H1 (cell line): ENCODE measurements around the gene MMAB. TPM values are rescaled to one million over a fixed set of nuclear protein-coding genes. Genes with fewer than 3 reads are reported as not detected.

Experiments used
- EGR1 ChIP-seq: IDR thresholded peaks from 2 replicates; pipeline ENCODE4 v1.6.1; 2011; ENCODE audit warnings: low read depth, low read length, borderline replicate concordance
- HDAC2 ChIP-seq, 2 experiments: fragments of 300-600 bp in 1 of 2; sonication (generic) in 1 of 2; IDR thresholded peaks; 2 replicates each; pipeline ENCODE4 v1.6.1; 2011 to 2012; ENCODE audit warnings: low read depth in 2 of 2, low read length in 2 of 2, mild to moderate bottlenecking in 2 of 2, moderate library complexity in 2 of 2, borderline replicate concordance in 1 of 2, inconsistent platforms in 1 of 2
- NRF1 ChIP-seq: IDR thresholded peaks from 2 replicates; pipeline ENCODE4 v1.6.1; 2011; ENCODE audit warnings: mild to moderate bottlenecking, low read depth, low read length, improper control_type of control experiment
- RNF2 ChIP-seq: fragments of 200-900, 300-1000 bp; sonication (generic); IDR thresholded peaks from 2 replicates; pipeline ENCODE4 v1.7.1; 2016; ENCODE audit warnings: borderline replicate concordance, low read depth, mild to moderate bottlenecking, antibody characterized with exemption, low read length; ENCODE audit not compliant: poor library complexity, severe bottlenecking; ENCODE audit errors: missing control alignments
- RXRA ChIP-seq: IDR thresholded peaks from 2 replicates; pipeline ENCODE4 v1.6.1; 2011; ENCODE audit warnings: low read depth, mild to moderate bottlenecking, low read length, moderate library complexity; ENCODE audit not compliant: insufficient read depth
- SIRT6 ChIP-seq: IDR thresholded peaks from one replicate; pipeline ENCODE4 v1.7.1; 2012; ENCODE audit warnings: low read length, inconsistent platforms
- SP4 ChIP-seq: IDR thresholded peaks from 2 replicates; pipeline ENCODE4 v1.6.1; 2012; ENCODE audit warnings: low read length, inconsistent platforms
- SUZ12 ChIP-seq: fragments of 200-600 bp; sonication (generic); IDR thresholded peaks from 2 replicates; pipeline ENCODE4 v1.6.1; 2012; ENCODE audit warnings: mild to moderate bottlenecking, inconsistent platforms, low read length, moderate library complexity, mixed read lengths
- TEAD4 ChIP-seq: IDR thresholded peaks from 2 replicates; pipeline ENCODE4 v1.6.1; 2012; ENCODE audit warnings: low read depth, low read length, inconsistent platforms, mixed read lengths
- YY1 ChIP-seq: IDR thresholded peaks from 2 replicates; pipeline ENCODE4 v1.6.1; 2011; ENCODE audit warnings: low read depth, mild to moderate bottlenecking, low read length
- polyA plus RNA-seq, 7 experiments: library from polyadenylated mRNA; depleted of rRNA in 3 of 7; stranded (reverse) in 5 of 7; unstranded in 2 of 7; fragments of >200 nt in 5 of 7; fragments of 200-250 nt in 2 of 7; gene quantifications; 1 replicate in 5 of 7; 2 replicates in 1 of 7; 4 replicates in 1 of 7; pipeline versions ENCODE4 v1.2.1 to v1.2.3, GENCODE V29; 2011 to 2013; ENCODE audit warnings: missing spikeins in 2 of 7, mixed read lengths in 2 of 7
- total RNA-seq: library from RNA; stranded (reverse); fragmentation: NEBNext Ultra II Directional; extraction: Animal tissue kit (Norgen Biotek cat#: 25700); gene quantifications from 2 replicates; pipeline ENCODE4 v1.2.1, GENCODE V29; 2021
- TF ChIP-seq, protein P1 (sequence below): fragments of 300-600 bp; sonication (generic); IDR thresholded peaks from 2 replicates; pipeline ENCODE4 v1.7.1; 2012; ENCODE audit warnings: low read length, moderate library complexity, mild to moderate bottlenecking, inconsistent platforms; ENCODE audit not compliant: insufficient replicate concordance

Gene MMAB
- total and polyA plus RNA-seq, 2 of the 8 experiments (the other 6 are each of a cell fraction or from before 2014, with no cell fraction given), result 12.9 to 18.5 TPM

DNA sequence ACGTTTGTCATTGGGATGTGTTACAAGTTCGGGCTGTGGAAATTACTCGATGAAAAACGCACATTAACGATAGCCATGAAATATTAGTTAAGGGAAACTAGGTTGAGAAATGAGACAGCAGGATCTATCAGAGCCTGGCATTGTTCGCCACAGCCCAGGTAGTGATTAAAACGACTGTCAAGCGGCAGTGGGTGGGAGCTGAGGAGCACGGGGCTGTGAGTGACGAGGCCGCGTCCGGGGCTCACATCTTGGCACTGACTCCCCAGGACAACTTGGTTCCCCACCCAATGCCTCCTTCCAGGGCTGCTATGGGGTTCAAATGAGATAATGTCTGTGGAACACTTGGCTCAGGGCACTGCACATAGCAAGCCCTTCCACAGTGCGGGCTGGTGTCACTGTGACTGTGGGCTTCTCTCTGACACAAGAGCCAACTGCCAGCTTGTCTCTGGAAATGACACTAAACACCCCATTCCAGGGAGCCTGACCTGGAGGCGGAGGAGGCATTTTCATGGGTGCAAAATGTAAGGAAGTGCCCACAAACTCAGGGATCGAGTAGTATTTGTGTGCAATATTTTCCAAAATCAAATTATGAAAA, 19.3 kb downstream of the MMAB start (continued):
- TF ChIP-seq, protein P1, sequence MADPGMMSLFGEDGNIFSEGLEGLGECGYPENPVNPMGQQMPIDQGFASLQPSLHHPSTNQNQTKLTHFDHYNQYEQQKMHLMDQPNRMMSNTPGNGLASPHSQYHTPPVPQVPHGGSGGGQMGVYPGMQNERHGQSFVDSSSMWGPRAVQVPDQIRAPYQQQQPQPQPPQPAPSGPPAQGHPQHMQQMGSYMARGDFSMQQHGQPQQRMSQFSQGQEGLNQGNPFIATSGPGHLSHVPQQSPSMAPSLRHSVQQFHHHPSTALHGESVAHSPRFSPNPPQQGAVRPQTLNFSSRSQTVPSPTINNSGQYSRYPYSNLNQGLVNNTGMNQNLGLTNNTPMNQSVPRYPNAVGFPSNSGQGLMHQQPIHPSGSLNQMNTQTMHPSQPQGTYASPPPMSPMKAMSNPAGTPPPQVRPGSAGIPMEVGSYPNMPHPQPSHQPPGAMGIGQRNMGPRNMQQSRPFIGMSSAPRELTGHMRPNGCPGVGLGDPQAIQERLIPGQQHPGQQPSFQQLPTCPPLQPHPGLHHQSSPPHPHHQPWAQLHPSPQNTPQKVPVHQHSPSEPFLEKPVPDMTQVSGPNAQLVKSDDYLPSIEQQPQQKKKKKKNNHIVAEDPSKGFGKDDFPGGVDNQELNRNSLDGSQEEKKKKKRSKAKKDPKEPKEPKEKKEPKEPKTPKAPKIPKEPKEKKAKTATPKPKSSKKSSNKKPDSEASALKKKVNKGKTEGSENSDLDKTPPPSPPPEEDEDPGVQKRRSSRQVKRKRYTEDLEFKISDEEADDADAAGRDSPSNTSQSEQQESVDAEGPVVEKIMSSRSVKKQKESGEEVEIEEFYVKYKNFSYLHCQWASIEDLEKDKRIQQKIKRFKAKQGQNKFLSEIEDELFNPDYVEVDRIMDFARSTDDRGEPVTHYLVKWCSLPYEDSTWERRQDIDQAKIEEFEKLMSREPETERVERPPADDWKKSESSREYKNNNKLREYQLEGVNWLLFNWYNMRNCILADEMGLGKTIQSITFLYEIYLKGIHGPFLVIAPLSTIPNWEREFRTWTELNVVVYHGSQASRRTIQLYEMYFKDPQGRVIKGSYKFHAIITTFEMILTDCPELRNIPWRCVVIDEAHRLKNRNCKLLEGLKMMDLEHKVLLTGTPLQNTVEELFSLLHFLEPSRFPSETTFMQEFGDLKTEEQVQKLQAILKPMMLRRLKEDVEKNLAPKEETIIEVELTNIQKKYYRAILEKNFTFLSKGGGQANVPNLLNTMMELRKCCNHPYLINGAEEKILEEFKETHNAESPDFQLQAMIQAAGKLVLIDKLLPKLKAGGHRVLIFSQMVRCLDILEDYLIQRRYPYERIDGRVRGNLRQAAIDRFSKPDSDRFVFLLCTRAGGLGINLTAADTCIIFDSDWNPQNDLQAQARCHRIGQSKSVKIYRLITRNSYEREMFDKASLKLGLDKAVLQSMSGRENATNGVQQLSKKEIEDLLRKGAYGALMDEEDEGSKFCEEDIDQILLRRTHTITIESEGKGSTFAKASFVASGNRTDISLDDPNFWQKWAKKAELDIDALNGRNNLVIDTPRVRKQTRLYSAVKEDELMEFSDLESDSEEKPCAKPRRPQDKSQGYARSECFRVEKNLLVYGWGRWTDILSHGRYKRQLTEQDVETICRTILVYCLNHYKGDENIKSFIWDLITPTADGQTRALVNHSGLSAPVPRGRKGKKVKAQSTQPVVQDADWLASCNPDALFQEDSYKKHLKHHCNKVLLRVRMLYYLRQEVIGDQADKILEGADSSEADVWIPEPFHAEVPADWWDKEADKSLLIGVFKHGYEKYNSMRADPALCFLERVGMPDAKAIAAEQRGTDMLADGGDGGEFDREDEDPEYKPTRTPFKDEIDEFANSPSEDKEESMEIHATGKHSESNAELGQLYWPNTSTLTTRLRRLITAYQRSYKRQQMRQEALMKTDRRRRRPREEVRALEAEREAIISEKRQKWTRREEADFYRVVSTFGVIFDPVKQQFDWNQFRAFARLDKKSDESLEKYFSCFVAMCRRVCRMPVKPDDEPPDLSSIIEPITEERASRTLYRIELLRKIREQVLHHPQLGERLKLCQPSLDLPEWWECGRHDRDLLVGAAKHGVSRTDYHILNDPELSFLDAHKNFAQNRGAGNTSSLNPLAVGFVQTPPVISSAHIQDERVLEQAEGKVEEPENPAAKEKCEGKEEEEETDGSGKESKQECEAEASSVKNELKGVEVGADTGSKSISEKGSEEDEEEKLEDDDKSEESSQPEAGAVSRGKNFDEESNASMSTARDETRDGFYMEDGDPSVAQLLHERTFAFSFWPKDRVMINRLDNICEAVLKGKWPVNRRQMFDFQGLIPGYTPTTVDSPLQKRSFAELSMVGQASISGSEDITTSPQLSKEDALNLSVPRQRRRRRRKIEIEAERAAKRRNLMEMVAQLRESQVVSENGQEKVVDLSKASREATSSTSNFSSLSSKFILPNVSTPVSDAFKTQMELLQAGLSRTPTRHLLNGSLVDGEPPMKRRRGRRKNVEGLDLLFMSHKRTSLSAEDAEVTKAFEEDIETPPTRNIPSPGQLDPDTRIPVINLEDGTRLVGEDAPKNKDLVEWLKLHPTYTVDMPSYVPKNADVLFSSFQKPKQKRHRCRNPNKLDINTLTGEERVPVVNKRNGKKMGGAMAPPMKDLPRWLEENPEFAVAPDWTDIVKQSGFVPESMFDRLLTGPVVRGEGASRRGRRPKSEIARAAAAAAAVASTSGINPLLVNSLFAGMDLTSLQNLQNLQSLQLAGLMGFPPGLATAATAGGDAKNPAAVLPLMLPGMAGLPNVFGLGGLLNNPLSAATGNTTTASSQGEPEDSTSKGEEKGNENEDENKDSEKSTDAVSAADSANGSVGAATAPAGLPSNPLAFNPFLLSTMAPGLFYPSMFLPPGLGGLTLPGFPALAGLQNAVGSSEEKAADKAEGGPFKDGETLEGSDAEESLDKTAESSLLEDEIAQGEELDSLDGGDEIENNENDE, result no peak
- TF ChIP-seq YY1 (no peak), SUZ12 (no peak), SP4 (no peak), RNF2 (no peak), HDAC2 (IDR thresholded peaks at IDR 0.05; ENCODE audit: borderline replicate concordance in 1 of 2, low read depth in 2 of 2, low read length in 2 of 2) (no peak), SIRT6 (no peak), RXRA (no peak), TEAD4 (no peak), EGR1 (no peak), NRF1 (no peak)
